H1 (cell line): ENCODE data around the gene GSDME. TPM values are rescaled to one million over a fixed set of nuclear protein-coding genes. Genes with fewer than 3 reads are reported as not detected.

Experiments
- CTCF ChIA-PET: fragments of 300-600 bp; sonication (Branson Sonifier 250); formaldehyde crosslinking; loops from one replicate; lab custom pipeline; 2021; ENCODE audit not compliant: partially characterized antibody; lab: Charles Lee
- POLR2A ChIA-PET: fragments of 300-600 bp; sonication (Branson Sonifier 250); formaldehyde crosslinking; loops from one replicate; lab custom pipeline; 2021; ENCODE audit warnings: inconsistent platforms; ENCODE audit not compliant: partially characterized antibody; lab: Charles Lee
- DNase-seq, 2 experiments: peaks; one replicate each; pipeline versions ENCODE4 v3.0.0 to v3.0.0-alpha.2; 2010 to 2022; ENCODE audit warnings: low spot score in 2 of 2, low read depth in 1 of 2, mixed read lengths in 1 of 2
- FAIRE-seq: peaks from 2 replicates; lab custom pipeline; 2011; peaks lifted over from hg19 to GRCh38; lab: Jason Lieb, UNC
- H2AFZ ChIP-seq: 2 replicates; pipeline ENCODE4 v1.8.1; 2012; ENCODE audit warnings: low read length, inconsistent platforms
- H2AK5ac ChIP-seq: 2 replicates; pipeline ENCODE4 v1.6.1; 2013; ENCODE audit warnings: low read depth, low read length
- H2BK120ac ChIP-seq: replicated peaks from 2 replicates; pipeline ENCODE3; 2013; ENCODE audit warnings: low read depth, low read length, inconsistent platforms
- H2BK12ac ChIP-seq: 2 replicates; pipeline ENCODE4 v1.6.1; 2013; ENCODE audit warnings: low read depth, low read length
- H2BK15ac ChIP-seq: 2 replicates; pipeline ENCODE4 v1.6.1; 2013; ENCODE audit warnings: low read length
- H2BK20ac ChIP-seq: 2 replicates; pipeline ENCODE4 v1.6.1; 2013; ENCODE audit warnings: low read length
- H2BK5ac ChIP-seq: 2 replicates; pipeline ENCODE4 v1.6.1; 2013; ENCODE audit warnings: low read depth, low read length
- H3K14ac ChIP-seq: 2 replicates; pipeline ENCODE4 v1.6.1; 2013; ENCODE audit warnings: inconsistent platforms; ENCODE audit not compliant: insufficient read length
- H3K18ac ChIP-seq: 2 replicates; pipeline ENCODE4 v1.6.1; 2013; ENCODE audit warnings: low read length; ENCODE audit errors: extremely low read depth
- H3K23ac ChIP-seq: 2 replicates; pipeline ENCODE4 v1.6.1; 2013; ENCODE audit warnings: inconsistent platforms; ENCODE audit not compliant: insufficient read length
- H3K23me2 ChIP-seq: 2 replicates; pipeline ENCODE4 v1.6.1; 2013; ENCODE audit warnings: low read depth, low read length
- H3K27ac ChIP-seq: 2 replicates; pipeline ENCODE4 v1.6.1; 2011; ENCODE audit warnings: low read depth, low read length, inconsistent platforms
- H3K27me3 ChIP-seq, 4 experiments: replicated peaks in 1 of 4; 1 replicate in 1 of 4; 2 replicates in 3 of 4; pipeline versions ENCODE4 v1.6.1 to v1.8.1; 2011 to 2013; ENCODE audit warnings: low read length in 3 of 4, mild to moderate bottlenecking in 3 of 4, inconsistent platforms in 2 of 4, mixed read lengths in 2 of 4, moderate library complexity in 1 of 4; ENCODE audit not compliant: control insufficient read depth in 3 of 4, insufficient read depth in 3 of 4; ENCODE audit errors: extremely low read depth in 1 of 4
- H3K36me3 ChIP-seq, 4 experiments: 2 replicates each; pipeline versions ENCODE4 v1.6.1 to v1.8.1; 2011 to 2013; ENCODE audit warnings: mild to moderate bottlenecking in 4 of 4, low read length in 3 of 4, moderate library complexity in 2 of 4, control low read depth in 1 of 4, inconsistent platforms in 1 of 4; ENCODE audit not compliant: insufficient read depth in 4 of 4, control insufficient read depth in 2 of 4
- H3K4ac ChIP-seq: replicated peaks from 2 replicates; pipeline ENCODE3; 2013; ENCODE audit warnings: low read length, low read depth, mixed read lengths, inconsistent platforms; ENCODE audit not compliant: insufficient read length
- H3K4me1 ChIP-seq, 4 experiments: replicated peaks in 1 of 4; 1 replicate in 1 of 4; 2 replicates in 3 of 4; pipeline versions ENCODE4 v1.6.1 to v1.8.1; 2011 to 2013; ENCODE audit warnings: low read length in 3 of 4, inconsistent platforms in 2 of 4, mixed read lengths in 1 of 4; ENCODE audit not compliant: insufficient read depth in 4 of 4, control insufficient read depth in 3 of 4
- H3K4me2 ChIP-seq, 2 experiments: 2 replicates each; pipeline versions ENCODE4 v1.6.1 to v1.8.1; 2011 to 2013; ENCODE audit warnings: low read depth in 2 of 2, low read length in 2 of 2, control low read depth in 1 of 2, inconsistent platforms in 1 of 2, mild to moderate bottlenecking in 1 of 2; ENCODE audit not compliant: insufficient read depth in 1 of 2
- H3K4me3 ChIP-seq, 4 experiments: fragments of 200-600, 300-600 bp in 1 of 4; sonication (generic), shearing (Covaris generic), sonication (Bioruptor Twin) in 1 of 4; 2 replicates each; pipeline versions ENCODE4 v1.5.1 to v1.8.1; 2011 to 2016; ENCODE audit warnings: low read length in 4 of 4, low read depth in 3 of 4, control low read depth in 2 of 4, inconsistent platforms in 2 of 4, mild to moderate bottlenecking in 2 of 4, mixed read lengths in 1 of 4, moderate library complexity in 1 of 4; ENCODE audit not compliant: insufficient read depth in 2 of 4; ENCODE audit errors: extremely low read depth in 1 of 4
- H3K56ac ChIP-seq: replicated peaks from 2 replicates; pipeline ENCODE3; 2013; ENCODE audit warnings: low read depth, mild to moderate bottlenecking, mixed read lengths, low read length, inconsistent platforms; ENCODE audit not compliant: insufficient read length
- H3K79me1 ChIP-seq: 2 replicates; pipeline ENCODE4 v1.6.1; 2013; ENCODE audit warnings: low read depth, low read length, control low read depth
- H3K79me2 ChIP-seq, 2 experiments: 2 replicates each; pipeline versions ENCODE4 v1.6.1 to v1.8.1; 2012 to 2013; ENCODE audit warnings: low read length in 2 of 2, mild to moderate bottlenecking in 2 of 2, inconsistent platforms in 1 of 2; ENCODE audit not compliant: insufficient read depth in 2 of 2, control insufficient read depth in 1 of 2
- H3K9ac ChIP-seq, 4 experiments: replicated peaks in 1 of 4; 1 replicate in 1 of 4; 2 replicates in 3 of 4; pipeline versions ENCODE4 v1.6.1 to v1.8.1; 2011 to 2013; ENCODE audit warnings: low read depth in 3 of 4, low read length in 3 of 4, control low read depth in 2 of 4, mild to moderate bottlenecking in 2 of 4, moderate library complexity in 2 of 4, inconsistent platforms in 1 of 4; ENCODE audit errors: extremely low read depth in 1 of 4
- H3K9me3 ChIP-seq, 2 experiments: 2 replicates each; pipeline versions ENCODE4 v1.6.1 to v1.8.1; 2012 to 2013; ENCODE audit warnings: mild to moderate bottlenecking in 2 of 2, moderate library complexity in 2 of 2, control low read depth in 1 of 2, inconsistent platforms in 1 of 2, low read depth in 1 of 2, low read length in 1 of 2, mixed read lengths in 1 of 2; ENCODE audit not compliant: insufficient read depth in 2 of 2
- H4K20me1 ChIP-seq, 2 experiments: replicated peaks in 1 of 2; 2 replicates each; pipeline versions ENCODE3 to v1.8.1; 2011 to 2013; ENCODE audit warnings: inconsistent platforms in 2 of 2, low read length in 2 of 2, mild to moderate bottlenecking in 1 of 2; ENCODE audit not compliant: insufficient read depth in 2 of 2, control insufficient read depth in 1 of 2
- H4K5ac ChIP-seq: 2 replicates; pipeline ENCODE4 v1.6.1; 2013; ENCODE audit warnings: low read length, low read depth, mixed read lengths, inconsistent platforms; ENCODE audit not compliant: insufficient read length
- H4K8ac ChIP-seq: 2 replicates; pipeline ENCODE4 v1.8.0; 2013; ENCODE audit warnings: mild to moderate bottlenecking, moderate library complexity, low read length, inconsistent platforms; ENCODE audit not compliant: insufficient read depth; ENCODE audit errors: extremely low read depth
- H4K91ac ChIP-seq: replicated peaks from 2 replicates; pipeline ENCODE3; 2013; ENCODE audit warnings: low read length, mixed read lengths, inconsistent platforms; ENCODE audit not compliant: insufficient read length
- BCL11A ChIP-seq, 2 experiments: IDR thresholded peaks; one replicate each; pipeline ENCODE4 v1.6.1; 2011; ENCODE audit warnings: low read depth in 2 of 2, low read length in 2 of 2, mild to moderate bottlenecking in 2 of 2
- CHD2 ChIP-seq: IDR thresholded peaks from 2 replicates; pipeline ENCODE4 v1.6.1; 2012; ENCODE audit warnings: low read length, improper control_type of control experiment
- EZH2 ChIP-seq: fragments of 200-600 bp; sonication (generic); IDR thresholded peaks from 2 replicates; pipeline ENCODE4 v1.7.1; 2012; ENCODE audit warnings: low read depth, mild to moderate bottlenecking, moderate library complexity, low read length, inconsistent platforms; ENCODE audit not compliant: severe bottlenecking
- GABPA ChIP-seq: IDR thresholded peaks from 2 replicates; pipeline ENCODE4 v1.6.1; 2011; ENCODE audit warnings: mild to moderate bottlenecking, low read length, moderate library complexity, borderline replicate concordance; ENCODE audit not compliant: insufficient read depth
- JUND ChIP-seq: IDR thresholded peaks from 2 replicates; pipeline ENCODE4 v1.6.1; 2011; ENCODE audit warnings: mild to moderate bottlenecking, improper control_type of control experiment, low read length
- RAD21 ChIP-seq, 2 experiments: IDR thresholded peaks in 1 of 2; conservative IDR thresholded peaks in 1 of 2; 2 replicates each; pipeline ENCODE4 v1.6.1; 2011; ENCODE audit warnings: low read depth in 2 of 2, low read length in 2 of 2, improper control_type of control experiment in 1 of 2, inconsistent platforms in 1 of 2, mild to moderate bottlenecking in 1 of 2, moderate library complexity in 1 of 2
- SIN3A ChIP-seq, 2 experiments: IDR thresholded peaks in 1 of 2; conservative IDR thresholded peaks in 1 of 2; 2 replicates each; pipeline ENCODE4 v1.6.1; 2011 to 2012; ENCODE audit warnings: low read length in 2 of 2, improper control_type of control experiment in 1 of 2, low read depth in 1 of 2, mild to moderate bottlenecking in 1 of 2
- SP4 ChIP-seq: IDR thresholded peaks from 2 replicates; pipeline ENCODE4 v1.6.1; 2012; ENCODE audit warnings: low read length, inconsistent platforms
- TEAD4 ChIP-seq: IDR thresholded peaks from 2 replicates; pipeline ENCODE4 v1.6.1; 2012; ENCODE audit warnings: low read depth, low read length, inconsistent platforms, mixed read lengths
- WGBS, 2 experiments: shearing (Covaris generic) in 1 of 2; methylation state at CpG; one replicate each; pipeline versions ENCODE4 v1.1.6 to v1.1.7; 2013 to 2015; ENCODE audit warnings: low lambda C conversion rate in 2 of 2, mixed read lengths in 2 of 2, inconsistent platforms in 1 of 2, low coverage in 1 of 2, missing lambda C conversion rate in 1 of 2; ENCODE audit not compliant: insufficient replicate concordance in 2 of 2, insufficient coverage in 1 of 2, insufficient read length in 1 of 2; ENCODE audit errors: extremely low coverage in 1 of 2, missing lambda C conversion rate in 1 of 2; 5-methylcytosine and 5-hydroxymethylcytosine counted together
- polyA plus RNA-seq, 7 experiments: library from polyadenylated mRNA; depleted of rRNA in 3 of 7; stranded (reverse) in 5 of 7; unstranded in 2 of 7; fragments of >200 nt in 5 of 7; fragments of 200-250 nt in 2 of 7; gene quantifications; 1 replicate in 5 of 7; 2 replicates in 1 of 7; 4 replicates in 1 of 7; pipeline versions ENCODE4 v1.2.1 to v1.2.3, GENCODE V29; 2011 to 2013; ENCODE audit warnings: missing spikeins in 2 of 7, mixed read lengths in 2 of 7
- total RNA-seq: library from RNA; stranded (reverse); fragmentation: NEBNext Ultra II Directional; extraction: Animal tissue kit (Norgen Biotek cat#: 25700); gene quantifications from 2 replicates; pipeline ENCODE4 v1.2.1, GENCODE V29; 2021
- TF ChIP-seq, protein P1 (sequence below): IDR thresholded peaks from 2 replicates; pipeline ENCODE4 v1.6.1; 2012; ENCODE audit warnings: inconsistent platforms

GSDME gene
- total and polyA plus RNA-seq, 2 of the 8 experiments (the other 6 are each of a cell fraction or from before 2014, with no cell fraction given): 5.4 to 7.6 TPM

DNA sequence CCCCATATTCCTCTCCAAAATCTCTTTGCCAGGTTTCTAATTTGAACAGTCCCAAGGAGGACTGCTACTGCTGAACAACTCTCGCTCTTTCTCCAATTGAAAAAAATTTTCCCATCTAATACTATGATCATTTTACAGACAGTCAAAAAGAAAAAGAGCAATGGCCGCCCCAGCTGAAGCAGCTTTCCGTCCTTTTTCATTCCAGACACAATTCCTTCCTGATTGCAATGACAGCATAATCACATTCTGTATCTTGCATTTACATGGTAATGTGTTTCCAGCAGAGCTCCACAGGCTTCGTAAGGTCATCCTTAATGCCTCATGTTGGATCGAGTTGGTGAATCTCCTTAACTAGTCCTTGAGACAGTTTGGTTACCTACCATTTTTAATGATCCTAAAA lies 45.0 kb upstream of the GSDME start:
- peaks cover 0 to 2% (median 0%) of the 10 kb centered on the region in 4 experiments; a peak in 1 of 7 replicates for H3K4me1 ChIP-seq
- H3K23me2 ChIP-seq: no peaks in the 10 kb centered on the region
- no peak overlapping the region for H3K27ac ChIP-seq
- H3K9ac ChIP-seq: no peak overlapping the region
- no peak overlapping the region for H4K8ac ChIP-seq
- no peak for DNase-seq
- H2BK20ac ChIP-seq: no peak overlapping the region
- H3K4me2 ChIP-seq: no peak overlapping the region
- H3K79me1 ChIP-seq: no peaks in the 10 kb centered on the region
- no peaks in the 10 kb centered on the region for H3K27me3 ChIP-seq
- no peak overlapping the region for H4K5ac ChIP-seq
- H2BK5ac ChIP-seq: no peak overlapping the region
- no peak overlapping the region for H3K23ac ChIP-seq
- H2BK15ac ChIP-seq: no peak overlapping the region
- peak; percentile 72 for FAIRE-seq
- H3K18ac ChIP-seq: no peak overlapping the region
- WGBS, 2 experiments: 74% methylated on average over 5 of the region's 5 CpGs; no CpG with 5 or more reads in 1 of the 2 experiments
- H4K91ac ChIP-seq: no peak overlapping the region
- H3K9me3 ChIP-seq: no peaks in the 10 kb centered on the region
- no peak overlapping the region for H2BK120ac ChIP-seq
- H2BK12ac ChIP-seq: no peak overlapping the region
- H3K4me3 ChIP-seq: no peak overlapping the region
- peaks cover 0 to 4% (median 0%) of the 10 kb centered on the region in 4 experiments; a peak in 2 of 8 replicates for H3K36me3 ChIP-seq
- H3K79me2 ChIP-seq: no peaks in the 10 kb centered on the region
- ChIA-PET POLR2A (no interaction called here), CTCF (interaction anchor here (0.6 to 3.8 kb wide), 2 partner anchors 10 to 824 kb away, joined by 5 to 21 read pairs; no protein-coding TSS in a partner anchor)
- H2AFZ ChIP-seq: no peak overlapping the region
- H4K20me1 ChIP-seq: no peaks in the 10 kb centered on the region
- H3K4ac ChIP-seq: no peak overlapping the region
- no peak overlapping the region for H3K56ac ChIP-seq
- H3K14ac ChIP-seq: no peak overlapping the region
- H2AK5ac ChIP-seq: no peak overlapping the region
- no peak for TF ChIP-seq TEAD4
- TF ChIP-seq JUND: no peak
- no peak for TF ChIP-seq GABPA
- no peak for TF ChIP-seq EZH2
- no peak for TF ChIP-seq SIN3A (conservative IDR thresholded peaks at IDR 0.05 in 1 of 2, IDR thresholded peaks at IDR 0.05 in 1 of 2; ENCODE audit: low read depth in 1 of 2, low read length in 2 of 2)
- no peak for TF ChIP-seq SP4
- TF ChIP-seq CHD2: no peak
- no peak for TF ChIP-seq RAD21 (IDR thresholded peaks at IDR 0.05 in 1 of 2, conservative IDR thresholded peaks at IDR 0.05 in 1 of 2; ENCODE audit: low read depth in 2 of 2, low read length in 2 of 2)
- TF ChIP-seq, protein P1, sequence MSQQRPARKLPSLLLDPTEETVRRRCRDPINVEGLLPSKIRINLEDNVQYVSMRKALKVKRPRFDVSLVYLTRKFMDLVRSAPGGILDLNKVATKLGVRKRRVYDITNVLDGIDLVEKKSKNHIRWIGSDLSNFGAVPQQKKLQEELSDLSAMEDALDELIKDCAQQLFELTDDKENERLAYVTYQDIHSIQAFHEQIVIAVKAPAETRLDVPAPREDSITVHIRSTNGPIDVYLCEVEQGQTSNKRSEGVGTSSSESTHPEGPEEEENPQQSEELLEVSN: no peak
- no peak for TF ChIP-seq BCL11A (IDR thresholded peaks at IDR 0.05; ENCODE audit: low read depth in 2 of 2, low read length in 2 of 2)
